Lower leg skin (tissue), 3 donors: ENCODE data around the gene ZNF202.
"Not testable (repeated sequence)": the region's sequence is repeated elsewhere in the genome, so short reads cannot be mapped to it uniquely, and the experiment has no call there.

Experiments
- POLR2A ChIP-seq, 2 donors: fragments of 450-650 bp; IDR thresholded peaks; one replicate each; pipeline ENCODE4 v1.6.1; 2016 to 2017; ENCODE audit warnings: antibody characterized with exemption in 2 of 2, mild to moderate bottlenecking in 1 of 2, moderate library complexity in 1 of 2
- TF ChIP-seq, protein P1 (sequence below), 3 donors: fragments of 450-650 bp; IDR thresholded peaks; one replicate each; pipeline ENCODE4 v1.5.1; 2016; ENCODE audit warnings: antibody characterized with exemption in 3 of 3, mild to moderate bottlenecking in 3 of 3, moderate library complexity in 2 of 3

DNA sequence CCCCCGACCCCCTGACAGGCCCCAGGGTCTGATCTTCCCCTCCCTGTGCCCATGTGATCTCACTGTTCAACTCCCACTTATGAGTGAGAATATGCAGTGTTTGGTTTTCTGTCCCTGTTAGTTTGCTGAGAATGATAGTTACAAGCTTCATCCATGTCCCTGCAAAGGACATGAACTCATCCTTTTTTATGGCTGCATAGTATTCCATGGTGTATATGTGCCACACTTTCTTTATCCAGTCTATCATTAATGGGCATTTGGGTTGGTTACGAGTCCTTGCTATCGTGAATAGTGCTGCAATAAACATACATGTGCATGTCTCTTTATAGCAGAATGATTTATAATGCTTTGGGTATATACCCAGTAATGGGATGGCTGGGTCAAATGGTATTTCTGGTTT lies 28.8 kb downstream of the ZNF202 start:
- TF ChIP-seq, protein P1, sequence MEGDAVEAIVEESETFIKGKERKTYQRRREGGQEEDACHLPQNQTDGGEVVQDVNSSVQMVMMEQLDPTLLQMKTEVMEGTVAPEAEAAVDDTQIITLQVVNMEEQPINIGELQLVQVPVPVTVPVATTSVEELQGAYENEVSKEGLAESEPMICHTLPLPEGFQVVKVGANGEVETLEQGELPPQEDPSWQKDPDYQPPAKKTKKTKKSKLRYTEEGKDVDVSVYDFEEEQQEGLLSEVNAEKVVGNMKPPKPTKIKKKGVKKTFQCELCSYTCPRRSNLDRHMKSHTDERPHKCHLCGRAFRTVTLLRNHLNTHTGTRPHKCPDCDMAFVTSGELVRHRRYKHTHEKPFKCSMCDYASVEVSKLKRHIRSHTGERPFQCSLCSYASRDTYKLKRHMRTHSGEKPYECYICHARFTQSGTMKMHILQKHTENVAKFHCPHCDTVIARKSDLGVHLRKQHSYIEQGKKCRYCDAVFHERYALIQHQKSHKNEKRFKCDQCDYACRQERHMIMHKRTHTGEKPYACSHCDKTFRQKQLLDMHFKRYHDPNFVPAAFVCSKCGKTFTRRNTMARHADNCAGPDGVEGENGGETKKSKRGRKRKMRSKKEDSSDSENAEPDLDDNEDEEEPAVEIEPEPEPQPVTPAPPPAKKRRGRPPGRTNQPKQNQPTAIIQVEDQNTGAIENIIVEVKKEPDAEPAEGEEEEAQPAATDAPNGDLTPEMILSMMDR (IDR thresholded peaks at IDR 0.05), result not testable (repeated sequence)
- not testable (repeated sequence) for TF ChIP-seq POLR2A (IDR thresholded peaks at IDR 0.05)
